WERI-Rb-1 (cell line): ENCODE data around the gene SPATA2L.

ENCODE experiments used
- DNase-seq: peaks from one replicate; pipeline ENCODE4 v3.0.0-alpha.2; 2020
- H3K27ac ChIP-seq: fragments of 250-450 bp; sonication (Bioruptor Pico); 2 replicates; pipeline ENCODE4 v1.5.1; 2020; ENCODE audit warnings: mild to moderate bottlenecking, moderate library complexity
- H3K27me3 ChIP-seq: fragments of 250-450 bp; sonication (Bioruptor Pico); 2 replicates; pipeline ENCODE4 v1.5.1; 2021; ENCODE audit warnings: mild to moderate bottlenecking, low read depth, moderate library complexity; ENCODE audit not compliant: insufficient read depth, severe bottlenecking
- H3K36me3 ChIP-seq: fragments of 250-450 bp; sonication (Bioruptor Pico); 2 replicates; pipeline ENCODE4 v1.5.1; 2020; ENCODE audit warnings: mild to moderate bottlenecking, moderate library complexity
- H3K4me3 ChIP-seq: 2 replicates; pipeline ENCODE4 v1.5.1; 2011; ENCODE audit warnings: low read depth, mild to moderate bottlenecking, control low read depth, low read length
- H3K9me3 ChIP-seq: fragments of 250-450 bp; sonication (Bioruptor Pico); 2 replicates; pipeline ENCODE4 v1.5.1; 2021; ENCODE audit warnings: mild to moderate bottlenecking, moderate library complexity; ENCODE audit not compliant: severe bottlenecking
- TF ChIP-seq, protein P1 (sequence below): IDR thresholded peaks from 2 replicates; pipeline ENCODE4 v1.5.1; 2011; ENCODE audit warnings: low read depth, mild to moderate bottlenecking, control low read depth, inconsistent platforms, low read length

SPATA2L gene

DNA sequence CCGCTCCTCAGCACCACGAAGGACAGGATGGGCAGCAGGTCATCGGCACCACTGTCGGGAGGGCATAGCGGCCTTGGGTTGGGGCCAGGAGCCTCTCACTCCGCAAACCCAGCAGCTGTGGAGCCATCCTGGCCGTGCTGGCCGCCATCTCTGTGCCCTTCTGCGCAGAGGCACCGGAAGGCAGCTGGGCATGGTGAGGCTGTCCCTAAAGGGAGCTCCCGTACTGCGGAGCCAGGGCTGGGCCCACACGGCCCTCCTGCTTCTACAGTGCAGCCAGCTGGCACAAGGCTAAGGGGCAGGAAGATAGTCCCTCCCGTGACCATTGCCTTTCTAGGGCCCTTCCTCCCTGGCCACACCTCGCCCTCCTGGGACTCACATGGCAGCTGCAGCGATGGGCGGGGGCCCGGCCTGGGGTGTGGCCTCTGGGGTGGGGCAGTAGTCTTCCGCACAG lies 7.0 kb upstream of the SPATA2L start:
- TF ChIP-seq, protein P1, sequence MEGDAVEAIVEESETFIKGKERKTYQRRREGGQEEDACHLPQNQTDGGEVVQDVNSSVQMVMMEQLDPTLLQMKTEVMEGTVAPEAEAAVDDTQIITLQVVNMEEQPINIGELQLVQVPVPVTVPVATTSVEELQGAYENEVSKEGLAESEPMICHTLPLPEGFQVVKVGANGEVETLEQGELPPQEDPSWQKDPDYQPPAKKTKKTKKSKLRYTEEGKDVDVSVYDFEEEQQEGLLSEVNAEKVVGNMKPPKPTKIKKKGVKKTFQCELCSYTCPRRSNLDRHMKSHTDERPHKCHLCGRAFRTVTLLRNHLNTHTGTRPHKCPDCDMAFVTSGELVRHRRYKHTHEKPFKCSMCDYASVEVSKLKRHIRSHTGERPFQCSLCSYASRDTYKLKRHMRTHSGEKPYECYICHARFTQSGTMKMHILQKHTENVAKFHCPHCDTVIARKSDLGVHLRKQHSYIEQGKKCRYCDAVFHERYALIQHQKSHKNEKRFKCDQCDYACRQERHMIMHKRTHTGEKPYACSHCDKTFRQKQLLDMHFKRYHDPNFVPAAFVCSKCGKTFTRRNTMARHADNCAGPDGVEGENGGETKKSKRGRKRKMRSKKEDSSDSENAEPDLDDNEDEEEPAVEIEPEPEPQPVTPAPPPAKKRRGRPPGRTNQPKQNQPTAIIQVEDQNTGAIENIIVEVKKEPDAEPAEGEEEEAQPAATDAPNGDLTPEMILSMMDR = no peak
- Histone ChIP-seq H3K27ac (no peak overlapping the region), H3K36me3 (no peaks in the 10 kb centered on the region), H3K4me3 (no peak overlapping the region), H3K9me3 (no peaks in the 10 kb centered on the region), H3K27me3 (no peaks in the 10 kb centered on the region)
- DNase-seq = no peak

DNA sequence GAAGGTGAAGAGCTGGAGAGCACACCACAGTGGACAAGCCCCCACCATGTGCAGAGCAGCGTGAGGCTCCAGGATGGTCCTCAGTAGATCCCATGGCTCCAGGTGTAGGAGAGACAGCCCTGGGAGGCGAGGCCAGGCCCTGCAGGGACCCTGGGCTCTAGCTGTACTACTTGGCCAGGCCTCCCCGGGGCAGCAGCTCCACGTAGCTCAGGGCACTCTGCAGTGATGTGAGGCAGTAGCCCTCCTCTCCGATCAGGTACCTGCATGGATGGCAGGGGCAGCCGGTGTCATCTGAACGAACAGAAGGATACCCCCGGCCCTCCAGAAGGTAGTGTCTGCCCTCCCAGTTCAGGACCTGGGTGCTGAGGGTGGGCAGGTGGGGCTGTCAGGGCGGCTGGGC lies 6.2 kb upstream of the SPATA2L start:
- TF ChIP-seq, protein P1 = no peak
- DNase-seq = no peak
- no peaks in the 10 kb centered on the region for H3K27me3 ChIP-seq
- H3K9me3 ChIP-seq = no peaks in the 10 kb centered on the region
- no peaks in the 10 kb centered on the region for H3K36me3 ChIP-seq
- no peak overlapping the region for H3K27ac ChIP-seq
- no peak overlapping the region for H3K4me3 ChIP-seq

DNA sequence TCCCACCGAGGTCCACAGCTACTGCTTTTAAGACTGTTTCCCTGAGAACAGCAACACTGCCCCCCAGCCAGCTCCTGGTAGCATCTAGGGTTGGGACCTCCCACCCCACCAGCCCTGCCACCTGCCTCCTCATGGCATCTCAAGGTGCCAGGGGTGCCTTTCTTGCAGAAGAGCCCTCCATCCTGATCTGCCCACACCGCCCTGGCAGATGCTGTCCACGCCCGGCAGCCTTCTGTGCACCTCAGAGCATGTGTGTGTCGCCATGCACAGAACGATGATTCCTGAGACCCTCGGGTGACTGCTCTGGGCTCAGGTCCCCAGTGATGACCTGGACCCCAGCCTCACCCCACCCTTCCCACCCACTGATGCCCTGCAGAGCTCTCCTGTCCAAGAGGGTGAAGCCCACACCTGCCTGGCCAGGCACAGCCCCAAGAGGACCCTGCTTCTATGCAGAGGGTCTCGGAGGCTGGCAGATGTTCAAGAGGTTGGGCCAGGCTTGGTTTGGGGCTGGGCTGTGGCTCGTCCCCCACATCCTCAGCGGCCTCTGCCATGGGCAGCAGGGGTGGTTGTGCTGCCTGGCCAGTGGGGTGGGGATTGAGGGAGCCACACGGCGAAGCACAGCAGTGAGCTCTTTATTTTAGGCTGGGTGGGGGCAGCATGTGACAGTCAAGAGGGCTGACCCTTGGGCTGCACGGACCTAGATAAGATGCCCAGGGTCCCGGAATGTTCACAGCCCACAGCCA lies 5.2 kb upstream of the SPATA2L start:
- Histone ChIP-seq H3K27ac (no peak overlapping the region), H3K27me3 (no peaks in the 10 kb centered on the region), H3K4me3 (no peak overlapping the region), H3K36me3 (no peaks in the 10 kb centered on the region), H3K9me3 (no peaks in the 10 kb centered on the region)
- TF ChIP-seq, protein P1 = no peak
- DNase-seq = no peak

DNA sequence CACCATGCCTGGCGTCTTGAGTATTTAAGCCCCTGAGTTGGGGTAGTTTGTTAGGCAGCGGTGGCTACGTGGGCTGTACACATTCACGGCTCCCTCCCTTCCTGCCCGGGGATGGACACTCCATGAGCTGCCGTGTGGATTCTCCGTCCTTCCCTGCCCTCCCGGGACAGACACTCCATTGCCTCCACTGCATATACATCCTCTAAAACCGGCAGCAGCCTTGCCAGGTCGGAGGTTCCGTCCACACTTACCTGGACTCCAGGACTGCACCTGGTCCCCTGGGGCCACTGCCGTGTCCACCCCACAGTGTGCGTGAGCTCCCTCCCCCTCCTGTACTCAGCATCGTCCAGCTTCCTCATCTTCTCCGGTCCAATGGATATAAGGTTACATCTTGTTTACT lies 3.5 kb upstream of the SPATA2L start:
- no peak overlapping the region for H3K27ac ChIP-seq
- H3K4me3 ChIP-seq = no peak overlapping the region
- no peaks in the 10 kb centered on the region for H3K36me3 ChIP-seq
- no peak for DNase-seq
- H3K27me3 ChIP-seq = no peaks in the 10 kb centered on the region
- TF ChIP-seq, protein P1 = no peak
- no peaks in the 10 kb centered on the region for H3K9me3 ChIP-seq

DNA sequence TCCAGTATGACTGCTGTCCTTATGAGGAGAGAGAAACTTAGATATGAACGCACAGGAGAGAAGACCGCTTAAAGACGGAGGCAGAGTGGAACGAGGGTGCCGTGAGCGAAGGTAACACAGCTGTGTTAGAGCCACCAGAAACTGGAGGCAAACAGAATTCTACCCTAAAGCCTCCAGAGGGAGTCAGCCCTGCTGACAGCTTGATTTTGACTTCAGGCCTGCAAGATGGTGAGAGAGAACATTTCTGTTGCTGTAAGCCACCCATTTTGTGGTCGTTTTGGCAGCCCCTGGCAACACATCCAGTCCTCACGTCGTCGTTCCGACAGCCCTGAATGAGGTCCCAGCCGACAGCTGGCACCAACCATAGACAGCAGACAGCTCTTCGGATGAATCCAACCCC lies 2.8 kb upstream of the SPATA2L start:
- H3K4me3 ChIP-seq = no peak overlapping the region
- TF ChIP-seq, protein P1 = no peak
- H3K27ac ChIP-seq = no peak overlapping the region
- no peaks in the 10 kb centered on the region for H3K27me3 ChIP-seq
- DNase-seq = no peak
- no peaks in the 10 kb centered on the region for H3K36me3 ChIP-seq
- no peaks in the 10 kb centered on the region for H3K9me3 ChIP-seq
